H1 (cell line): ENCODE data around the gene FGF12. TPM values are rescaled to one million over a fixed set of nuclear protein-coding genes. Genes with fewer than 3 reads are reported as not detected.

Source experiments
- CTCF ChIA-PET: fragments of 300-600 bp; sonication (Branson Sonifier 250); formaldehyde crosslinking; loops from one replicate; lab custom pipeline; 2021; ENCODE audit not compliant: partially characterized antibody; lab: Charles Lee
- POLR2A ChIA-PET: fragments of 300-600 bp; sonication (Branson Sonifier 250); formaldehyde crosslinking; loops from one replicate; lab custom pipeline; 2021; ENCODE audit warnings: inconsistent platforms; ENCODE audit not compliant: partially characterized antibody; lab: Charles Lee
- DNase-seq, 2 experiments: peaks; one replicate each; pipeline versions ENCODE4 v3.0.0 to v3.0.0-alpha.2; 2010 to 2022; ENCODE audit warnings: low spot score in 2 of 2, low read depth in 1 of 2, mixed read lengths in 1 of 2
- FAIRE-seq: peaks from 2 replicates; lab custom pipeline; 2011; peaks lifted over from hg19 to GRCh38; lab: Jason Lieb, UNC
- H2AFZ ChIP-seq: 2 replicates; pipeline ENCODE4 v1.8.1; 2012; ENCODE audit warnings: low read length, inconsistent platforms
- H2AK5ac ChIP-seq: 2 replicates; pipeline ENCODE4 v1.6.1; 2013; ENCODE audit warnings: low read depth, low read length
- H2BK120ac ChIP-seq: replicated peaks from 2 replicates; pipeline ENCODE3; 2013; ENCODE audit warnings: low read depth, low read length, inconsistent platforms
- H2BK12ac ChIP-seq: 2 replicates; pipeline ENCODE4 v1.6.1; 2013; ENCODE audit warnings: low read depth, low read length
- H2BK15ac ChIP-seq: 2 replicates; pipeline ENCODE4 v1.6.1; 2013; ENCODE audit warnings: low read length
- H2BK20ac ChIP-seq: 2 replicates; pipeline ENCODE4 v1.6.1; 2013; ENCODE audit warnings: low read length
- H2BK5ac ChIP-seq: 2 replicates; pipeline ENCODE4 v1.6.1; 2013; ENCODE audit warnings: low read depth, low read length
- H3K14ac ChIP-seq: 2 replicates; pipeline ENCODE4 v1.6.1; 2013; ENCODE audit warnings: inconsistent platforms; ENCODE audit not compliant: insufficient read length
- H3K18ac ChIP-seq: 2 replicates; pipeline ENCODE4 v1.6.1; 2013; ENCODE audit warnings: low read length; ENCODE audit errors: extremely low read depth
- H3K23ac ChIP-seq: 2 replicates; pipeline ENCODE4 v1.6.1; 2013; ENCODE audit warnings: inconsistent platforms; ENCODE audit not compliant: insufficient read length
- H3K23me2 ChIP-seq: 2 replicates; pipeline ENCODE4 v1.6.1; 2013; ENCODE audit warnings: low read depth, low read length
- H3K27ac ChIP-seq: 2 replicates; pipeline ENCODE4 v1.6.1; 2011; ENCODE audit warnings: low read depth, low read length, inconsistent platforms
- H3K27me3 ChIP-seq, 4 experiments: replicated peaks in 1 of 4; 1 replicate in 1 of 4; 2 replicates in 3 of 4; pipeline versions ENCODE4 v1.6.1 to v1.8.1; 2011 to 2013; ENCODE audit warnings: low read length in 3 of 4, mild to moderate bottlenecking in 3 of 4, inconsistent platforms in 2 of 4, mixed read lengths in 2 of 4, moderate library complexity in 1 of 4; ENCODE audit not compliant: control insufficient read depth in 3 of 4, insufficient read depth in 3 of 4; ENCODE audit errors: extremely low read depth in 1 of 4
- H3K36me3 ChIP-seq, 4 experiments: 2 replicates each; pipeline versions ENCODE4 v1.6.1 to v1.8.1; 2011 to 2013; ENCODE audit warnings: mild to moderate bottlenecking in 4 of 4, low read length in 3 of 4, moderate library complexity in 2 of 4, control low read depth in 1 of 4, inconsistent platforms in 1 of 4; ENCODE audit not compliant: insufficient read depth in 4 of 4, control insufficient read depth in 2 of 4
- H3K4ac ChIP-seq: replicated peaks from 2 replicates; pipeline ENCODE3; 2013; ENCODE audit warnings: low read length, low read depth, mixed read lengths, inconsistent platforms; ENCODE audit not compliant: insufficient read length
- H3K4me1 ChIP-seq, 4 experiments: replicated peaks in 1 of 4; 1 replicate in 1 of 4; 2 replicates in 3 of 4; pipeline versions ENCODE4 v1.6.1 to v1.8.1; 2011 to 2013; ENCODE audit warnings: low read length in 3 of 4, inconsistent platforms in 2 of 4, mixed read lengths in 1 of 4; ENCODE audit not compliant: insufficient read depth in 4 of 4, control insufficient read depth in 3 of 4
- H3K4me2 ChIP-seq, 2 experiments: 2 replicates each; pipeline versions ENCODE4 v1.6.1 to v1.8.1; 2011 to 2013; ENCODE audit warnings: low read depth in 2 of 2, low read length in 2 of 2, control low read depth in 1 of 2, inconsistent platforms in 1 of 2, mild to moderate bottlenecking in 1 of 2; ENCODE audit not compliant: insufficient read depth in 1 of 2
- H3K4me3 ChIP-seq, 4 experiments: fragments of 200-600, 300-600 bp in 1 of 4; sonication (generic), shearing (Covaris generic), sonication (Bioruptor Twin) in 1 of 4; 2 replicates each; pipeline versions ENCODE4 v1.5.1 to v1.8.1; 2011 to 2016; ENCODE audit warnings: low read length in 4 of 4, low read depth in 3 of 4, control low read depth in 2 of 4, inconsistent platforms in 2 of 4, mild to moderate bottlenecking in 2 of 4, mixed read lengths in 1 of 4, moderate library complexity in 1 of 4; ENCODE audit not compliant: insufficient read depth in 2 of 4; ENCODE audit errors: extremely low read depth in 1 of 4
- H3K56ac ChIP-seq: replicated peaks from 2 replicates; pipeline ENCODE3; 2013; ENCODE audit warnings: low read depth, mild to moderate bottlenecking, mixed read lengths, low read length, inconsistent platforms; ENCODE audit not compliant: insufficient read length
- H3K79me1 ChIP-seq: 2 replicates; pipeline ENCODE4 v1.6.1; 2013; ENCODE audit warnings: low read depth, low read length, control low read depth
- H3K79me2 ChIP-seq, 2 experiments: 2 replicates each; pipeline versions ENCODE4 v1.6.1 to v1.8.1; 2012 to 2013; ENCODE audit warnings: low read length in 2 of 2, mild to moderate bottlenecking in 2 of 2, inconsistent platforms in 1 of 2; ENCODE audit not compliant: insufficient read depth in 2 of 2, control insufficient read depth in 1 of 2
- H3K9ac ChIP-seq, 4 experiments: replicated peaks in 1 of 4; 1 replicate in 1 of 4; 2 replicates in 3 of 4; pipeline versions ENCODE4 v1.6.1 to v1.8.1; 2011 to 2013; ENCODE audit warnings: low read depth in 3 of 4, low read length in 3 of 4, control low read depth in 2 of 4, mild to moderate bottlenecking in 2 of 4, moderate library complexity in 2 of 4, inconsistent platforms in 1 of 4; ENCODE audit errors: extremely low read depth in 1 of 4
- H3K9me3 ChIP-seq, 2 experiments: 2 replicates each; pipeline versions ENCODE4 v1.6.1 to v1.8.1; 2012 to 2013; ENCODE audit warnings: mild to moderate bottlenecking in 2 of 2, moderate library complexity in 2 of 2, control low read depth in 1 of 2, inconsistent platforms in 1 of 2, low read depth in 1 of 2, low read length in 1 of 2, mixed read lengths in 1 of 2; ENCODE audit not compliant: insufficient read depth in 2 of 2
- H4K20me1 ChIP-seq, 2 experiments: replicated peaks in 1 of 2; 2 replicates each; pipeline versions ENCODE3 to v1.8.1; 2011 to 2013; ENCODE audit warnings: inconsistent platforms in 2 of 2, low read length in 2 of 2, mild to moderate bottlenecking in 1 of 2; ENCODE audit not compliant: insufficient read depth in 2 of 2, control insufficient read depth in 1 of 2
- H4K5ac ChIP-seq: 2 replicates; pipeline ENCODE4 v1.6.1; 2013; ENCODE audit warnings: low read length, low read depth, mixed read lengths, inconsistent platforms; ENCODE audit not compliant: insufficient read length
- H4K8ac ChIP-seq: 2 replicates; pipeline ENCODE4 v1.8.0; 2013; ENCODE audit warnings: mild to moderate bottlenecking, moderate library complexity, low read length, inconsistent platforms; ENCODE audit not compliant: insufficient read depth; ENCODE audit errors: extremely low read depth
- H4K91ac ChIP-seq: replicated peaks from 2 replicates; pipeline ENCODE3; 2013; ENCODE audit warnings: low read length, mixed read lengths, inconsistent platforms; ENCODE audit not compliant: insufficient read length
- CTCF ChIP-seq, 3 experiments: IDR thresholded peaks; 1 replicate in 2 of 3; 2 replicates in 1 of 3; pipeline versions ENCODE4 v1.5.1 to v1.6.1; 2011; ENCODE audit warnings: low read length in 3 of 3, mild to moderate bottlenecking in 3 of 3, inconsistent platforms in 2 of 3, low read depth in 1 of 3, moderate library complexity in 1 of 3; ENCODE audit not compliant: insufficient read depth in 1 of 3; ENCODE audit errors: control extremely low read depth in 1 of 3
- JUND ChIP-seq: IDR thresholded peaks from 2 replicates; pipeline ENCODE4 v1.6.1; 2011; ENCODE audit warnings: mild to moderate bottlenecking, improper control_type of control experiment, low read length
- RAD21 ChIP-seq, 2 experiments: IDR thresholded peaks in 1 of 2; conservative IDR thresholded peaks in 1 of 2; 2 replicates each; pipeline ENCODE4 v1.6.1; 2011; ENCODE audit warnings: low read depth in 2 of 2, low read length in 2 of 2, improper control_type of control experiment in 1 of 2, inconsistent platforms in 1 of 2, mild to moderate bottlenecking in 1 of 2, moderate library complexity in 1 of 2
- TEAD4 ChIP-seq: IDR thresholded peaks from 2 replicates; pipeline ENCODE4 v1.6.1; 2012; ENCODE audit warnings: low read depth, low read length, inconsistent platforms, mixed read lengths
- WGBS, 2 experiments: shearing (Covaris generic) in 1 of 2; methylation state at CpG; one replicate each; pipeline versions ENCODE4 v1.1.6 to v1.1.7; 2013 to 2015; ENCODE audit warnings: low lambda C conversion rate in 2 of 2, mixed read lengths in 2 of 2, inconsistent platforms in 1 of 2, low coverage in 1 of 2, missing lambda C conversion rate in 1 of 2; ENCODE audit not compliant: insufficient replicate concordance in 2 of 2, insufficient coverage in 1 of 2, insufficient read length in 1 of 2; ENCODE audit errors: extremely low coverage in 1 of 2, missing lambda C conversion rate in 1 of 2; 5-methylcytosine and 5-hydroxymethylcytosine counted together
- polyA plus RNA-seq, 7 experiments: library from polyadenylated mRNA; depleted of rRNA in 3 of 7; stranded (reverse) in 5 of 7; unstranded in 2 of 7; fragments of >200 nt in 5 of 7; fragments of 200-250 nt in 2 of 7; gene quantifications; 1 replicate in 5 of 7; 2 replicates in 1 of 7; 4 replicates in 1 of 7; pipeline versions ENCODE4 v1.2.1 to v1.2.3, GENCODE V29; 2011 to 2013; ENCODE audit warnings: missing spikeins in 2 of 7, mixed read lengths in 2 of 7
- total RNA-seq: library from RNA; stranded (reverse); fragmentation: NEBNext Ultra II Directional; extraction: Animal tissue kit (Norgen Biotek cat#: 25700); gene quantifications from 2 replicates; pipeline ENCODE4 v1.2.1, GENCODE V29; 2021

FGF12 gene
- total and polyA plus RNA-seq, 2 of the 8 experiments (the other 6 are each of a cell fraction or from before 2014, with no cell fraction given): 4.1 to 16.6 TPM

- no peaks in the 10 kb centered on the region for H3K23me2 ChIP-seq
- H3K79me1 ChIP-seq: no peaks in the 10 kb centered on the region
- no peak overlapping the region for H3K56ac ChIP-seq
- H3K9ac ChIP-seq: no peak overlapping the region
- H2BK12ac ChIP-seq: no peak overlapping the region
- no peaks in the 10 kb centered on the region for H3K36me3 ChIP-seq
- H4K8ac ChIP-seq: no peak overlapping the region
- TF ChIP-seq CTCF (IDR thresholded peaks at IDR 0.05; ENCODE audit: control extremely low read depth in 1 of 3, insufficient read depth in 1 of 3, low read depth in 1 of 3, low read length in 3 of 3) (peak; percentile 53 to 90 (median 82)), RAD21 (IDR thresholded peaks at IDR 0.05 in 1 of 2, conservative IDR thresholded peaks at IDR 0.05 in 1 of 2; ENCODE audit: low read depth in 2 of 2, low read length in 2 of 2) (peak; percentile 96), JUND (no peak), TEAD4 (peak; percentile 46; the same call in 1 of the 2 replicates)
- H2BK15ac ChIP-seq: no peak overlapping the region
- 54% methylated on average over 13 of the region's 13 CpGs; no CpG with 5 or more reads in 1 of the 2 experiments for WGBS, 2 experiments
- no peaks in the 10 kb centered on the region for H3K9me3 ChIP-seq
- no peak overlapping the region for H4K91ac ChIP-seq
- no peak overlapping the region for H4K5ac ChIP-seq
- no peak overlapping the region for H2AFZ ChIP-seq
- no peak overlapping the region for H3K4ac ChIP-seq
- H3K79me2 ChIP-seq: no peaks in the 10 kb centered on the region
- H3K27me3 ChIP-seq: no peaks in the 10 kb centered on the region
- H2BK5ac ChIP-seq: no peak overlapping the region
- no peak overlapping the region for H2AK5ac ChIP-seq
- H3K14ac ChIP-seq: no peak overlapping the region
- H3K4me2 ChIP-seq: no peak overlapping the region
- no peak overlapping the region for H2BK120ac ChIP-seq
- no peak overlapping the region for H2BK20ac ChIP-seq
- DNase-seq (peak; percentile 51 to 76), FAIRE-seq (peak; percentile 97)
- H3K4me1 ChIP-seq: no peaks in the 10 kb centered on the region
- POLR2A ChIA-PET: no interaction called here
- no peak overlapping the region for H3K18ac ChIP-seq
- no peak overlapping the region for H3K4me3 ChIP-seq
- H3K23ac ChIP-seq: no peak overlapping the region
- CTCF ChIA-PET: interaction anchor here (0.5 to 2.3 kb wide), 25 partner anchors 10 to 1143 kb away, joined by 3 to 9 read pairs (median 4); no protein-coding TSS in a partner anchor
- H4K20me1 ChIP-seq: no peaks in the 10 kb centered on the region
- H3K27ac ChIP-seq: no peak overlapping the region
These were observed 259.9 kb downstream of the FGF12 start for GRCh38 chr3:192467230-192468140.
